ENCODE results near the gene ZNF507. TPM values are rescaled to one million over a fixed set of nuclear protein-coding genes. Genes with fewer than 3 reads are reported as not detected.

The ZNF507 gene
- total and polyA plus RNA-seq, 2 donors, result 8.9 to 35.5 TPM

GRCh38 chr19:32324631-32325285 is 20.7 kb upstream of the ZNF507 start:
- no peaks in the 10 kb centered on the region for H3K4me1 ChIP-seq (ENCODE audit: insufficient read depth)
- no peaks in the 10 kb centered on the region for H3K36me3 ChIP-seq (ENCODE audit: insufficient read depth)
- 60% methylated on average over 10 of the region's 10 CpGs for WGBS
- no peak for DNase-seq (ENCODE audit: extremely low spot score)
- no peak overlapping the region for H3K27ac ChIP-seq (ENCODE audit: low read depth)
- H3K4me3 ChIP-seq (ENCODE audit: low read depth, low read length), result no peak overlapping the region

GRCh38 chr19:32330213-32330857 is 15.1 kb upstream of the ZNF507 start:
- WGBS, result 60% methylated on average over 17 of the region's 17 CpGs
- Histone ChIP-seq H3K4me1 (ENCODE audit: insufficient read depth) (no peaks in the 10 kb centered on the region), H3K4me3 (ENCODE audit: low read depth, low read length) (no peak overlapping the region), H3K36me3 (ENCODE audit: insufficient read depth) (no peaks in the 10 kb centered on the region), H3K27ac (ENCODE audit: low read depth) (no peak overlapping the region)
- DNase-seq (ENCODE audit: extremely low spot score), result no peak

- Histone ChIP-seq H3K4me3 (ENCODE audit: low read depth, low read length) (no peak overlapping the region), H3K4me1 (ENCODE audit: insufficient read depth) (no peaks in the 10 kb centered on the region), H3K27ac (ENCODE audit: low read depth) (no peak overlapping the region), H3K36me3 (ENCODE audit: insufficient read depth) (no peaks in the 10 kb centered on the region)
- DNase-seq (ENCODE audit: extremely low spot score), result no peak
- WGBS, result 43% methylated on average over 5 of the region's 5 CpGs
These were observed 12.2 kb upstream of the ZNF507 start for GRCh38 chr19:32333227-32333626.

- Histone ChIP-seq H3K4me1 (ENCODE audit: insufficient read depth) (no peaks in the 10 kb centered on the region), H3K4me3 (ENCODE audit: low read depth, low read length) (no peak overlapping the region), H3K36me3 (ENCODE audit: insufficient read depth) (no peaks in the 10 kb centered on the region), H3K27ac (ENCODE audit: low read depth) (no peak overlapping the region)
- WGBS, result 40% methylated on average over 7 of the region's 7 CpGs
- no peak for DNase-seq (ENCODE audit: extremely low spot score)
These were observed 8.9 kb upstream of the ZNF507 start for GRCh38 chr19:32336259-32337083.

- Histone ChIP-seq H3K4me1 (ENCODE audit: insufficient read depth) (no peaks in the 10 kb centered on the region), H3K36me3 (ENCODE audit: insufficient read depth) (no peaks in the 10 kb centered on the region), H3K4me3 (ENCODE audit: low read depth, low read length) (no peak overlapping the region), H3K27ac (ENCODE audit: low read depth) (no peak overlapping the region)
- WGBS, result 51% methylated on average over 19 of the region's 19 CpGs
- no peak for DNase-seq (ENCODE audit: extremely low spot score)
These were observed 8.2 kb upstream of the ZNF507 start for GRCh38 chr19:32337084-32337808.

GRCh38 chr19:32339423-32339822 is 6.0 kb upstream of the ZNF507 start:
- no peak for DNase-seq (ENCODE audit: extremely low spot score)
- Histone ChIP-seq H3K36me3 (ENCODE audit: insufficient read depth) (no peaks in the 10 kb centered on the region), H3K4me3 (ENCODE audit: low read depth, low read length) (no peak overlapping the region), H3K4me1 (ENCODE audit: insufficient read depth) (no peaks in the 10 kb centered on the region), H3K27ac (ENCODE audit: low read depth) (no peak overlapping the region)
- 95% methylated on average over 2 of the region's 2 CpGs for WGBS

- H3K36me3 ChIP-seq (ENCODE audit: insufficient read depth), result no peaks in the 10 kb centered on the region
- no peaks in the 10 kb centered on the region for H3K4me1 ChIP-seq (ENCODE audit: insufficient read depth)
- no peak overlapping the region for H3K4me3 ChIP-seq (ENCODE audit: low read depth, low read length)
- 63% methylated on average over 18 of the region's 18 CpGs for WGBS
- H3K27ac ChIP-seq (ENCODE audit: low read depth), result no peak overlapping the region
- no peak for DNase-seq (ENCODE audit: extremely low spot score)
These were observed 5.2 kb upstream of the ZNF507 start for GRCh38 chr19:32339988-32340874.

GRCh38 chr19:32342695-32343094 is 2.7 kb upstream of the ZNF507 start:
- no peak overlapping the region for H3K27ac ChIP-seq (ENCODE audit: low read depth)
- WGBS, result 98% methylated on average over 2 of the region's 2 CpGs
- H3K4me1 ChIP-seq (ENCODE audit: insufficient read depth), result no peaks in the 10 kb centered on the region
- H3K4me3 ChIP-seq (ENCODE audit: low read depth, low read length), result no peak overlapping the region
- H3K36me3 ChIP-seq (ENCODE audit: insufficient read depth), result no peaks in the 10 kb centered on the region
- no peak for DNase-seq (ENCODE audit: extremely low spot score)

- H3K4me1 ChIP-seq (ENCODE audit: insufficient read depth), result no peaks in the 10 kb centered on the region
- H3K4me3 ChIP-seq (ENCODE audit: low read depth, low read length), result no peak overlapping the region
- no peak overlapping the region for H3K27ac ChIP-seq (ENCODE audit: low read depth)
- 74% methylated on average over 11 of the region's 11 CpGs for WGBS
- no peaks in the 10 kb centered on the region for H3K36me3 ChIP-seq (ENCODE audit: insufficient read depth)
- no peak for DNase-seq (ENCODE audit: extremely low spot score)
These were observed 1.7 kb upstream of the ZNF507 start for GRCh38 chr19:32343550-32344262.

- WGBS, result 65% methylated on average over 3 of the region's 3 CpGs
- Histone ChIP-seq H3K4me1 (ENCODE audit: insufficient read depth) (peaks cover 1% of the 10 kb centered on the region), H3K36me3 (ENCODE audit: insufficient read depth) (no peaks in the 10 kb centered on the region), H3K4me3 (ENCODE audit: low read depth, low read length) (peak overlapping the region; percentile 65), H3K27ac (ENCODE audit: low read depth) (no peak overlapping the region)
- no peak for DNase-seq (ENCODE audit: extremely low spot score)
These were observed 1.5 kb downstream of the ZNF507 start for GRCh38 chr19:32346901-32347300.

- no peak for DNase-seq (ENCODE audit: extremely low spot score)
- Histone ChIP-seq H3K36me3 (ENCODE audit: insufficient read depth) (no peaks in the 10 kb centered on the region), H3K4me1 (ENCODE audit: insufficient read depth) (peaks cover 1% of the 10 kb centered on the region), H3K4me3 (ENCODE audit: low read depth, low read length) (no peak overlapping the region), H3K27ac (ENCODE audit: low read depth) (no peak overlapping the region)
These were observed 2.2 kb downstream of the ZNF507 start for GRCh38 chr19:32347573-32347972.

- Histone ChIP-seq H3K36me3 (ENCODE audit: insufficient read depth) (peaks cover 4% of the 10 kb centered on the region), H3K4me1 (ENCODE audit: insufficient read depth) (peaks cover 1% of the 10 kb centered on the region), H3K27ac (ENCODE audit: low read depth) (no peak overlapping the region), H3K4me3 (ENCODE audit: low read depth, low read length) (no peak overlapping the region)
- DNase-seq (ENCODE audit: extremely low spot score), result no peak
- WGBS, result 89% methylated on average over 1 of the region's 1 CpG
These were observed 3.6 kb downstream of the ZNF507 start for GRCh38 chr19:32349051-32349450.
